ENCODE measurements around the gene FBXL7.

DNA sequence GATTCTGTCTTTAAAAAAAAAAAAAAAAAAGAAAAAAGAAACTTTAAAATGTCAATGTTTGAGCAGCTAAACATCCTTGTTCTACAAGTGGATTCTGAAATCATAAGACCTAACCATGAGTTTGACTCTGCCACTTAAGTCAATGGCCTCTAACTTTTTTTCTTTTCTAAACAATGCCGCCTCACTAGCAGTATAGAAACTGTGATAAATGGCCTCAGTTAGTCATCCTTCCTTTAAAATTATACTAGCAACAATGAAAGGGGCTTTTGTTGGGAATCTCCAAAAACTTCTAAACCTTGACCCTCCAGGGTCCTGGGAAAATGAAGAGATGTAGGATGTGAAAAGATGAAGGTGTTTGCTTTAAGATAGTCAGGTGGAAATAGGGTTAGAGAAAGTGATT is 71.1 kb downstream of the FBXL7 start:
- TF ChIP-seq CTCF (IDR thresholded peaks at IDR 0.05) (no peak), POLR2A (IDR thresholded peaks at IDR 0.05) (no peak)
